ENCODE data around the gene NCOR2.

GRCh38 chr12:124592050-124592449 lies 24.6 kb upstream of the NCOR2 start:
- TF ChIP-seq, protein P1, sequence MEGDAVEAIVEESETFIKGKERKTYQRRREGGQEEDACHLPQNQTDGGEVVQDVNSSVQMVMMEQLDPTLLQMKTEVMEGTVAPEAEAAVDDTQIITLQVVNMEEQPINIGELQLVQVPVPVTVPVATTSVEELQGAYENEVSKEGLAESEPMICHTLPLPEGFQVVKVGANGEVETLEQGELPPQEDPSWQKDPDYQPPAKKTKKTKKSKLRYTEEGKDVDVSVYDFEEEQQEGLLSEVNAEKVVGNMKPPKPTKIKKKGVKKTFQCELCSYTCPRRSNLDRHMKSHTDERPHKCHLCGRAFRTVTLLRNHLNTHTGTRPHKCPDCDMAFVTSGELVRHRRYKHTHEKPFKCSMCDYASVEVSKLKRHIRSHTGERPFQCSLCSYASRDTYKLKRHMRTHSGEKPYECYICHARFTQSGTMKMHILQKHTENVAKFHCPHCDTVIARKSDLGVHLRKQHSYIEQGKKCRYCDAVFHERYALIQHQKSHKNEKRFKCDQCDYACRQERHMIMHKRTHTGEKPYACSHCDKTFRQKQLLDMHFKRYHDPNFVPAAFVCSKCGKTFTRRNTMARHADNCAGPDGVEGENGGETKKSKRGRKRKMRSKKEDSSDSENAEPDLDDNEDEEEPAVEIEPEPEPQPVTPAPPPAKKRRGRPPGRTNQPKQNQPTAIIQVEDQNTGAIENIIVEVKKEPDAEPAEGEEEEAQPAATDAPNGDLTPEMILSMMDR (IDR thresholded peaks at IDR 0.05), result no peak
- TF ChIP-seq POLR2A (IDR thresholded peaks at IDR 0.05), result no peak

All from heart left ventricle (tissue), 13 donors.